ENCODE data around the gene ASH1L. TPM values are rescaled to one million over a fixed set of nuclear protein-coding genes. Genes with fewer than 3 reads are reported as not detected.
"Not testable (repeated sequence)": the region's sequence is repeated elsewhere in the genome, so short reads cannot be mapped to it uniquely, and the experiment has no call there.

The ASH1L gene
- total RNA-seq, 1 donor from 2014 or later = 46.6 TPM

DNA sequence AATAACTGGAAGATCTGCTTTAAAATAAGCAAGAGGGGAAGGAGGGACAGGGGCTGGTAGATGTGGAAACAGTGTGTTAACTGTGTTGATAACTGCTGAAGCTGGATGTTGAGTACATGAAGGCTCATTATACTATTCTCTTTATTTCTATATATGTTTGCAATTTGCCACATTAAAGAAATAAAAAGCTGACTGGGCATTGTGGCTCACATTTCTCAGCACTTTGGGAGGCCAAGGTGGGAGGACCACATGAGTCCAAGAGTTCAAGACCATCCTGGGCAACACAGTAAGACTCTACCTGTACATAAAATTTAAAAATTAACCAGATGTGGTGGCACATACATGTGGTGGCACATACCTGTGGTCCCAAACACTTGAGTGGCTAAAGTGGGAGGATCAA, 6.7 kb downstream of the ASH1L start:
- DNase-seq = no peak

- no peak for DNase-seq
Measured at GRCh38 chr1:155553349-155553748, 9.3 kb downstream of the ASH1L start.

GRCh38 chr1:155548706-155549105, 13.9 kb downstream of the ASH1L start:
- DNase-seq = no peak

GRCh38 chr1:155540000-155540874, 22.4 kb downstream of the ASH1L start:
- DNase-seq = peak; percentile 22

DNA sequence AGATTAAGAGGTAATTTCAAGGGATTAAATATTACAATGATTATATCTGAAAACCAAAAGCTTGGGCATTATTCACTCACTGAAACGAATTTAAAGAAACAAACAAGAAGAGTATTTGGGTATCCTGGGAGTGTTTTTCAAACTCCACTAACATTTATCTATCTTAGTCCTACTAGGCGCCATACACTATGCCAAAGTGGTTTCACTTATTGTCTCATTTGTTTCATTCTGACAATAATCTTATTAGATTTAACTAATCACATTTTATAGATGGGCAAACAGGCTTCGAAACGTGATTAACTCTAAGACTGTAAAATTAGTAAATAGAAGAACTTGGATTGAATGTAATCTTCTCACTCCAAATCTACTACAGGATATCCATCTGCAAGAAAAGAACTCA, 25.4 kb downstream of the ASH1L start:
- DNase-seq = no peak

- DNase-seq = no peak
Measured at GRCh38 chr1:155531624-155532023, 31.0 kb downstream of the ASH1L start.

DNA sequence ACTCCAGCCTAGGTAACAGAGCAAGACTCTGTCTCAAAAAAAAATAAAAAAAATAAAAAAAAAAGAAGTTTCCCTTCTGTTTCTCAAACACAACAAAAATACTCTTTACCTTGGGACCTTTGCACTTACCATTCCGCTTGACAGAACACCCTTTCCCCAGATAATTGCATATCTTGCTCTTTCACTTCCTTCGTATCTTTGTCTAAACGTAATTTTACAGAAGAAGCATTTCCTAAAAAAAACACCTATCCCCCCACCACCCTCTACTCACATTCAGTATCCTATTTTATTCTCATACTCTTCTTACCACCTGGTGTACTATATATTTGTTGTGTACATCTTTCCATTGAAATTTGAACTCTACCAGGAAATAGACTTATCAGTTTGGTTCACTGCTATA, 32.7 kb downstream of the ASH1L start:
- no peak for DNase-seq

DNA sequence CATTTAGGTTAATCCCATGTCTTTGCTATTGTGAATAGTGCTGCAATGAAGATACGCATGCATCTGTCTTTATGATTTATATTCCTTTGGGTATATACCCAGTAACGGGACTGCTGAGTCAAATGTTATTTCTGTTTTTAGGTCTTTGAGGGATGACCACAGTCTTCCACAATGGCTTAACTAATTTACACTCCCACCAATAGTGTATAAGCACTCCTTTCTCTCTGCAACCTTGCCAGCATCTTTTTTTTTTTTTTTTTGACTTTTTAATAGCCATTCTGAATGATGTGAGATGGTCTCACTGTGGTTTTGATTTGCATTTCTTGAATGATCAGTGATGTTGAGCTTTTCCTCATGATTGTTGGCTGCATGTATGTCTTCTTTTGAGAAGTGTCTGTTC, 33.5 kb downstream of the ASH1L start:
- DNase-seq = no peak

- no peak for DNase-seq
Measured at GRCh38 chr1:155527677-155528076, 34.9 kb downstream of the ASH1L start.

DNA sequence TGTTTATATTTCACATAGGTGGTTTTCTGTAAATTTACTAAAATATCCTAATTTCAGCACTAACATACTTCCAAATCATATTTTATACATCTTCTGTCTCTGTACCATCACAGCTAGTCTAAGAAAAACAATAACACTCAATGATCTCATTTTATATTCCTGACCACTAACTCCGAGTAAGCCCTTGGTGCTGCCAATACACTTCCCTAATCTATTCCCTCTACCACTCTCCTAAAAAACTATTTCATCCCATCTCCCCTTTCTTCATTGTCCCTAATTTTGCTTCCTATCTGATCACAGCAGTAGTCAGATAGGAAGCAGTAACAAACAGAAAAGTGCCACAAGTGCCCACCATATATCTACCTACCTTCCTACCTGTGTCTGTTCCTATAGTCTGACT, 36.2 kb downstream of the ASH1L start:
- no peak for DNase-seq

- no peak for DNase-seq
Measured at GRCh38 chr1:155522069-155522468, 40.5 kb downstream of the ASH1L start.

DNA sequence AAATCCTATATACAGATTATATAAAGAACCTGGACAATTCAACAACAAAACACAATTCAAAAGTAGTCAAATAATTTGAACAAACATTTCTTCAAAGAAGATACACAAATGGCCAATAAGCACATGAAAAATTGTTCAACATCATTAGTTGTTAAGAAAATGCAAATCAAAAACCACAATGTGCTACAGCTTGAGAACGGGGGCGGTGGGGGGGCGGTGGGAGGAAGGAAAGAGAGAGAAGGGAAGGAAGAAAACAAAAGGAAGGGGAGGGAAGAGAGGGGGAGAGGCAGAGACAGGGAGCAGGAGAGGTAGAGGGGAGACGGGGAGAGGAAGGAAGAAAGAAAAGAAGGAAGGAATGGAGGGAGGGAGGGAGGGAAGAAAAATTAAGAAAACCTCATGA, 44.1 kb downstream of the ASH1L start:
- no peak for DNase-seq

GRCh38 chr1:155514582-155515187, 47.9 kb downstream of the ASH1L start:
- no peak for DNase-seq

DNA sequence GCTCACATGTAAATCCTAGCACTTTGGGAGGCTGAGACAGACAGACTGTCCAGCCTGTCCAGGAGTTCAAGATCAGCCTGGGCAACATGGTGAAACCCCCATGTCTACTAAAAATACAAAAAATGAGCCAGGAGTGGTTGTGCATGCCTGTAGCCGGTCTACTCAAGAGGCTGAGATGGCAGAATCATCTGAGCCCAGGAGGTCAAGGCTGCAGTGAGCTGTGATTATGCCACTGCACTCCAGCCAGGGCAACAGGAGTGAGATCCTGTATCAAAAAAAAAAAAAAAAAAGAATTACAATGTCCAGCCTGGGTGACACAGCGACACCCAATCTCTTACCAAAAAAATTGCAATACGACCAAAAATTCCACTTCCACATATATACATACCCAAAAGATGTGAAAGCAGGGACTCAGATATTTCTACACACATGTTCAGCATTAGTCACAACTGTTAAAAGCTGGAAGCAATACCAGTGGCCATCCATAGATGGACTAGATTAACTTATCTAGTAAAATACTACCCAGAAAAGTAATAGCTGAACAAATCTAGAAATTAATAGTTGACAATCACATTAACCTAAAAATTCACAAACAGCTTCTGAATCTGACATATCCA, 49.2 kb downstream of the ASH1L start:
- DNase-seq = no peak

- not testable (repeated sequence) for DNase-seq
Measured at GRCh38 chr1:155511385-155511784, 51.2 kb downstream of the ASH1L start.

GRCh38 chr1:155509064-155509463, 53.5 kb downstream of the ASH1L start:
- no peak for DNase-seq

GRCh38 chr1:155507945-155508344, 54.7 kb downstream of the ASH1L start:
- no peak for DNase-seq

- DNase-seq = not testable (repeated sequence)
Measured at GRCh38 chr1:155505963-155506362, 56.6 kb downstream of the ASH1L start.

DNA sequence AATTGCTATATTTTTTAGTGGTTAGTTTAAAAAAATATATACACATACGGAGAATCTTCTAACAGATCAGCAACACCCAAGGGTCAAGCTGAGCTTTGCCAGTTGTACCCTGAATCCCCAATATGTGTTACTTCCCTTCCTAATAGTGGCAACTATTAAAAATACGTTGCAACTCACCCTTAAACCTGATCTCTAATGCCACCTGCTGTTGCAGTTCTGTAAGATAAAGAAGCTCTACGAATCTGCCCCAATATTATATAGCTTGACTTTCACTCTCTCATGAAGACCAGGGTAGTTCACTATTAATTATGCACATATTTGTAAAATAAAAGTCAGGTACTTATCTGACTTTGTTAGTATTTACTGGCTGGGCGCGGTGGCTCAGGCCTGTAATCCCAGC, 58.4 kb downstream of the ASH1L start:
- DNase-seq = no peak

DNA sequence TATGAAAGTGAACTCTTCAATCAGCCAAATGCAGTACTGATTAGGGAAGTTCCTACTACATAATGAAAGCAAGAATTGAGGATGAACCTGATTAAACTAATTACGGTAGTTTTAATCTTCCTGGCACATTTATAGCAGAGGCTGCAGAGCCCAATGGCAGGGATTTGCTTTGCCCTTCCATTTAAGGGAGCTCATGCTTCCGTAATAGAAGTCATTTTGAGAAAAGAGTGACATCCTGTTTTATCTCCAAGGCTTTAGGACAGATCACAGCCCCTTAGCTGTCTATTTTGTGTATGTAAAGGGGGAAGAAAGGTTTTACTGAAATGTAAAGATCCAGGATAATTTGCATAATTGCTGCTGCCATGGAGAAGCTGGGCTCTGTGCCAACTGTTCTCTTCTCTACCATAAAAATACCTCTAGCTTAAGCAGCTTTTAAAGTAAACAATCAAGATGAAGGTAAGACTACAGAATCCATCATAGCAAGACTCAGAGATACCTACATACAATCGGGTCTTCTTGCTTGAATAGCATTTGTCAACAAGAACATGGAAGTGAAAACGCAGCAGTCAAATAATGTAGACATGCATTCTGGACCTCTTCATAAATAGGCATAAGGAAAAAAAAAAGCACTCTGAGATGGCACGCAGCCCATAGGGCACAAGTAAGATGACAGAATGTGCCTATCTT, 62.5 kb downstream of the ASH1L start:
- no peak for DNase-seq

DNA sequence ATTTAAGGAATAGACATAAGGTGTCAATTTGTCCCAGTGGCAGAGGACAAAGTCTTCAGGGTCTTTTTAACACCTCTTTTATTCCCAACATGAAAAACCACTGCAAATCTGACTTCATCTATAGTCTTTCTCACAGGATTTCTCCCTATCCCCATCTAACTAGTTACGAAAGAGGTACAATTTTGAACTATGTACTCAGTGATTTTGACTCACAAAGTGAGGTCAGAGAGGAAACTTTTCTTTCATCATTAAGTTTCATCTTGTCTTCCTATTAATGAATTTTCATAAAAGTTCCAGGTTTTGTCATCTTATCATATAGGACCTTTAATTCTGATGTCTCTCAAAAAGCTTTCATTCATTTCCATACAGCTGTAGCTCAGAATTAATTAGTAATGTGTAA, 63.3 kb downstream of the ASH1L start:
- no peak for DNase-seq

DNA sequence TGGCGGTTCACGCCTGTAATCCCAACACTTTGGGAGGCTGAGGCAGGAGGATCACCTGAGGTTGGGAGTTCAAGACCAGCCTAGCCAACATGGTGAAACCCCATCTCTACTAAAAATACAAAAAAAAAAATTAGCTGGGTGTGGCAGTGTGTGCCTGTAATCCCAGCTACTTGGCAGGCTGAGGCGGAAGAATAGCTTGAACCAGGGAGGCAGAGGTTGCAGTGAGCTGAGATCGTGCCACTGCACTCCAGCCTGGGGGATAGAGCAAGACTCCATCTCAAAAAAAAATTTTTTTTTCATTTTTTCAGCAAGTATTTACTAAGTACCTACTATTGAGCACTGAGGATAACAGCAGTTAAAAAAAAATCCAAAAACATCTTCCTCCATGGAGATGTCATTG, 69.0 kb downstream of the ASH1L start:
- DNase-seq = not testable (repeated sequence)

DNA sequence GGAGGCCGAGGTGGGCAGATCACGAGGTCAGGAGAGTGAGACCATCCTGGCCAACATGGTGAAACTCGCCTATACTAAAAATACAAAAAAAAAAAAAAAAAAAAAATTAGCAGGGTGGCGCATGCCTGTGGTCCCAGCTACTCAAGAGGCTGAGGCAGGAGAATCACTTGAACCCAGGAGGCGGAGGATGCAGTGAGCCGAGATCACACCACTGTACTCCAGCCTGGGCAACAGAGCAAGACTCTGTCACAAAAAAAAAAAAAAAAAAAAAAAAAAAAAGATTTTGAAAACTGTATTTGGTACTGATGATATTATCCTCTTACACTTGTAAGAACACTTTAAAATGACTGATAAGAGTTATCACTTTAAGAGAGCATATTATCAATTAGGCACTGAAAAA, 74.2 kb downstream of the ASH1L start:
- not testable (repeated sequence) for DNase-seq
